Adrenal gland (tissue), 5 donors: ENCODE results near the gene STXBP1.

Experiments used
- CTCF ChIP-seq, 6 experiments: fragments of 450-650 bp in 4 of 6; fragments of 200-600 bp in 2 of 6; sonication (generic) in 1 of 6; IDR thresholded peaks; 1 replicate in 5 of 6; 2 replicates in 1 of 6; pipeline versions ENCODE4 v1.5.1 to v1.8.0; 2016 to 2021; ENCODE audit warnings: antibody characterized with exemption in 6 of 6, mild to moderate bottlenecking in 2 of 6, moderate library complexity in 1 of 6
- POLR2A ChIP-seq, 2 donors: fragments of 450-650 bp; IDR thresholded peaks; one replicate each; pipeline ENCODE4 v1.6.1; 2017; ENCODE audit warnings: antibody characterized with exemption in 2 of 2, mild to moderate bottlenecking in 2 of 2, moderate library complexity in 1 of 2
- donor health status: DM: no; HTN: no; CAD: no.

GRCh38 chr9:127715470-127716337 is 103.6 kb downstream of the STXBP1 start, which contains the start of the genes PTRH1 and TTC16:
- no peak for TF ChIP-seq CTCF (IDR thresholded peaks at IDR 0.05)
- TF ChIP-seq POLR2A (IDR thresholded peaks at IDR 0.05), result peak in 1 of 2 donors; percentile 68
